ENCODE data around the gene UPF2.

- no peak for TF ChIP-seq CTCF (IDR thresholded peaks at IDR 0.05; ENCODE audit: borderline replicate concordance, extremely low read depth, low read length, poor library complexity, severe bottlenecking)
- TF ChIP-seq EZH2 (IDR thresholded peaks at IDR 0.05; ENCODE audit: borderline replicate concordance, low read depth, low read length, severe bottlenecking): no peak
Observed at GRCh38 chr10:11907914-11908313, 134.7 kb downstream of the UPF2 start.

Data from DND-41 (cell line).